ENCODE data around the gene NCAPD3. TPM values are rescaled to one million over a fixed set of nuclear protein-coding genes. Genes with fewer than 3 reads are reported as not detected.

NCAPD3 gene
- total and polyA plus RNA-seq, 2 donors = 7.2 to 24.4 TPM

Other genes with a start within 250 kb of the NCAPD3 start
- 15.8 TPM for gene JAM3, start 154.9 kb downstream of the NCAPD3 start, total RNA-seq
- gene JAM3, start 154.9 kb downstream of the NCAPD3 start, polyA plus RNA-seq = 19.3 TPM
- gene VPS26B, start 704 bp upstream of the NCAPD3 start, total RNA-seq = 33.1 TPM
- gene VPS26B, start 704 bp upstream of the NCAPD3 start, polyA plus RNA-seq = 27.3 TPM
- gene THYN1, start 29.4 kb upstream of the NCAPD3 start, total RNA-seq = 117 TPM
- 78.4 TPM for gene THYN1, start 29.4 kb upstream of the NCAPD3 start, polyA plus RNA-seq
- 17.5 TPM for gene ACAD8, start 29.6 kb upstream of the NCAPD3 start, total RNA-seq
- 37.9 TPM for gene ACAD8, start 29.6 kb upstream of the NCAPD3 start, polyA plus RNA-seq
- 0.71 TPM for gene GLB1L3, start 52.4 kb upstream of the NCAPD3 start, total RNA-seq
- 1.8 TPM for gene GLB1L3, start 52.4 kb upstream of the NCAPD3 start, polyA plus RNA-seq
- gene GLB1L2, start 108.0 kb upstream of the NCAPD3 start, total RNA-seq = 0.47 TPM
- 0.46 TPM for gene GLB1L2, start 108.0 kb upstream of the NCAPD3 start, polyA plus RNA-seq
- 0.24 TPM for gene B3GAT1, start 188.3 kb upstream of the NCAPD3 start, total RNA-seq
- gene B3GAT1, start 188.3 kb upstream of the NCAPD3 start, polyA plus RNA-seq = 0.43 TPM